Activated B cell treated with CpG ODN at 0.5 μM for 24 hours (primary cell): ENCODE results near the gene PRKG1. TPM values are rescaled to one million over a fixed set of nuclear protein-coding genes. Genes with fewer than 3 reads are reported as not detected.

ENCODE experiments used
- ATAC-seq: fragments of 200-7000 bp; cut with Tn5 transposase; one replicate; pipeline ENCODE4 v1.10.0; 2021; ENCODE audit warnings: low read depth, mild to moderate bottlenecking, moderate library complexity
- CTCF ChIA-PET: fragments of 350-600 bp; sonication (Branson Sonifier 250); formaldehyde crosslinking; loops from one replicate; lab custom pipeline; 2021; ENCODE audit warnings: antibody characterized with exemption; lab: Charles Lee
- POLR2A ChIA-PET: fragments of 350-600 bp; sonication (Branson Sonifier 250); formaldehyde crosslinking; loops from one replicate; lab custom pipeline; 2021; ENCODE audit warnings: antibody characterized with exemption; lab: Charles Lee
- DNase-seq: peaks from one replicate; pipeline ENCODE4 v3.0.0; 2022
- H3K27ac Mint-ChIP-seq: one replicate; pipeline ENCODE4 v1.8.0; 2020; ENCODE audit warnings: mixed read lengths
- H3K27me3 Mint-ChIP-seq: one replicate; pipeline ENCODE4 v1.8.0; 2021; ENCODE audit warnings: mixed read lengths
- H3K36me3 Mint-ChIP-seq: one replicate; pipeline ENCODE4 v1.8.0; 2021; ENCODE audit warnings: low read depth, mixed read lengths
- H3K4me1 Mint-ChIP-seq: one replicate; pipeline ENCODE4 v1.8.0; 2021; ENCODE audit warnings: mixed read lengths
- H3K4me3 Mint-ChIP-seq: one replicate; pipeline ENCODE4 v1.8.0; 2020; ENCODE audit warnings: mild to moderate bottlenecking, mixed read lengths
- H3K9me3 Mint-ChIP-seq: one replicate; pipeline ENCODE4 v1.8.0; 2020; ENCODE audit warnings: mixed read lengths
- intact Hi-C: fragments of 100-400 bp; cut with micrococcal nuclease; formaldehyde crosslinking; loops from one replicate; pipeline ENCODE4 v1.15.1; 2024
- total RNA-seq: library from RNA; stranded (reverse); gene quantifications from 2 replicates; pipeline ENCODE4 v1.2.3, GENCODE V29; 2022
- TF ChIP-seq, protein P1 (sequence below): fragments of 200-600 bp; IDR thresholded peaks from one replicate; pipeline ENCODE4 v1.8.0; 2022; ENCODE audit warnings: antibody characterized with exemption, mild to moderate bottlenecking

The PRKG1 gene
- total RNA-seq, 1 donor from 2014 or later, result not detected

DNA sequence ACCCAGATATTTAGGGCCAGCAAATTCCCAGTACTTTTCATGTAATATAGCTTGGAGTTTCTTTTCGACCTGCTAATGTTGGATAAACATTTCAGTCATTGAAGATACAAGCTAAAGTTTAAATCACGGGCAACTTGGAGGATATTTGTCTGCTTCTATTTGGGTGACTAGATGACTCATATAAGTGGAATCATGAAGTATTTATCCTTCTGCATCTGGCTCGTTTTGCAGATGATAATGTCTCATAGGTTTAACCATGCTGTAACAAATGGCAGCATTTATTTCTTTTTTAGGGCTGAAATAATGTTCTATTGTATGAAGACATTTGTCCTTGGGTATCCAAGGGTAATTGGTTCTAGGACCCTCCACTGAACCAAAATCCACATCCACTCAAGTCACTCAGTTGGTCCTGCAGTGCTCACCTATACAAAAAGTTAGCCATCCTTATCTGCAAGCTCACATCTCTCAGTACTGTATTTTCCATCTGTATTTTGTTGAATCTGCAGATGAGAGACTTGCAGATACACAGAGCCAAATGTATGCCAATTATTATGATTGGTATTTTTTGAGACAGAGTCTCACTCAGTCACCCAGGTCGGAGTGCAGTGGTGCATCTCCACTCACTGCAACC, 812.3 kb downstream of the PRKG1 start:
- Mint-ChIP-seq H3K9me3 (no peaks in the 10 kb centered on the region), H3K36me3 (no peaks in the 10 kb centered on the region), H3K4me1 (no peaks in the 10 kb centered on the region), H3K4me3 (no peak overlapping the region), H3K27ac (no peak overlapping the region), H3K27me3 (no peaks in the 10 kb centered on the region)
- intact Hi-C loops, result no loop called here
- ATAC-seq (no peak), DNase-seq (no peak)
- CTCF ChIA-PET, result no interaction called here
- POLR2A ChIA-PET, result no interaction called here
- TF ChIP-seq, protein P1, sequence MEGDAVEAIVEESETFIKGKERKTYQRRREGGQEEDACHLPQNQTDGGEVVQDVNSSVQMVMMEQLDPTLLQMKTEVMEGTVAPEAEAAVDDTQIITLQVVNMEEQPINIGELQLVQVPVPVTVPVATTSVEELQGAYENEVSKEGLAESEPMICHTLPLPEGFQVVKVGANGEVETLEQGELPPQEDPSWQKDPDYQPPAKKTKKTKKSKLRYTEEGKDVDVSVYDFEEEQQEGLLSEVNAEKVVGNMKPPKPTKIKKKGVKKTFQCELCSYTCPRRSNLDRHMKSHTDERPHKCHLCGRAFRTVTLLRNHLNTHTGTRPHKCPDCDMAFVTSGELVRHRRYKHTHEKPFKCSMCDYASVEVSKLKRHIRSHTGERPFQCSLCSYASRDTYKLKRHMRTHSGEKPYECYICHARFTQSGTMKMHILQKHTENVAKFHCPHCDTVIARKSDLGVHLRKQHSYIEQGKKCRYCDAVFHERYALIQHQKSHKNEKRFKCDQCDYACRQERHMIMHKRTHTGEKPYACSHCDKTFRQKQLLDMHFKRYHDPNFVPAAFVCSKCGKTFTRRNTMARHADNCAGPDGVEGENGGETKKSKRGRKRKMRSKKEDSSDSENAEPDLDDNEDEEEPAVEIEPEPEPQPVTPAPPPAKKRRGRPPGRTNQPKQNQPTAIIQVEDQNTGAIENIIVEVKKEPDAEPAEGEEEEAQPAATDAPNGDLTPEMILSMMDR, result no peak

DNA sequence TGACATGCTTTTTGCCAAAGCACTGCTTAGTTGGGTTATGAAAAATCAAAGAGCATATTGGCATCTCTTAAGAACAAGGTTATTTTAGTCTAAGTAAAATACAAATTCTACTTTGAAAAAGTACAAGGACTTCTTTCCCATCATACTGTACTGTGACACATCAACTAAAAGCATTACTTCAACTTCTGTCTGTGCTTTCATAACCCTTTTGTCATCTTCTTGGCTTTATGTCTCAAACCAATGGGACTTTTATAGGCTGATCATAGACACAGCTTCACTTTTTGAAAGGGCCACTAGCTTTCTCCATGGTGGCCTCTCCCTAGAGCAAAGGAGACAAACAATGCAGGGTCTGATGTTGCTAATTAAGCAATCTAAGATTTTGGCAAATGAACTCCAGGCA, 814.0 kb downstream of the PRKG1 start:
- no peak overlapping the region for H3K27ac Mint-ChIP-seq

DNA sequence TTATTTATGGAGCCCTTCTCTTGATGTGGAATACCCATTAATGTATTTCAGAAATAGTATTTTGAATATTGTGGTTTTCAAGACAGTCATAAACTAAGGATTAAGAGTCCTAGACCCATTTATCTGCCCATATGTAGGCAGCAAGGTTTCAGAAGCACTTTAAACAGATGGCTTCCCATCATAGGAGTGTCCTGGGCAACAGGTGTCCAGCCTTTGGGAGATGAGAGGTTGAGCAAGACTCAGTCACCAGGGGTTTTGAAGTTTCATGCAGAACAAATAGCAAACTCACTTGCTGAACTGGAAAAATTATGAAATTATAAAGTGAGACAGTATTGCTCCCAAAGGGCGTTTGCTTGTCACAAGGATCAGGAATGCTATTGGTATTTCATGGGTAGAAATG, 818.0 kb downstream of the PRKG1 start:
- H3K4me1 Mint-ChIP-seq, result no peaks in the 10 kb centered on the region
- DNase-seq (no peak), ATAC-seq (no peak)
- no peak overlapping the region for H3K27ac Mint-ChIP-seq
- ChIA-PET POLR2A (no interaction called here), CTCF (no interaction called here)
- no peak overlapping the region for H3K4me3 Mint-ChIP-seq
- intact Hi-C loops, result no loop called here
- H3K27me3 Mint-ChIP-seq, result no peaks in the 10 kb centered on the region
- H3K9me3 Mint-ChIP-seq, result no peaks in the 10 kb centered on the region
- no peaks in the 10 kb centered on the region for H3K36me3 Mint-ChIP-seq
- TF ChIP-seq, protein P1, result no peak

More for the DNA sequence above, 814.0 kb downstream of the PRKG1 start:
- intact Hi-C loops, result no loop called here
- H3K4me1 Mint-ChIP-seq, result no peaks in the 10 kb centered on the region
- TF ChIP-seq, protein P1, result no peak
- POLR2A ChIA-PET, result no interaction called here
- no peaks in the 10 kb centered on the region for H3K9me3 Mint-ChIP-seq
- no peaks in the 10 kb centered on the region for H3K36me3 Mint-ChIP-seq
- no peak overlapping the region for H3K4me3 Mint-ChIP-seq
- CTCF ChIA-PET, result no interaction called here
- DNase-seq (no peak), ATAC-seq (no peak)
- H3K27me3 Mint-ChIP-seq, result no peaks in the 10 kb centered on the region

- Mint-ChIP-seq H3K27ac (no peak overlapping the region), H3K4me1 (no peaks in the 10 kb centered on the region), H3K9me3 (no peaks in the 10 kb centered on the region), H3K4me3 (no peak overlapping the region), H3K36me3 (no peaks in the 10 kb centered on the region), H3K27me3 (no peaks in the 10 kb centered on the region)
- intact Hi-C loops, result no loop called here
- ChIA-PET POLR2A (no interaction called here), CTCF (no interaction called here)
- no peak for DNase-seq
- TF ChIP-seq, protein P1, result no peak
- ATAC-seq, result no peak
Measured at GRCh38 chr10:51892965-51893658, 818.8 kb downstream of the PRKG1 start.

DNA sequence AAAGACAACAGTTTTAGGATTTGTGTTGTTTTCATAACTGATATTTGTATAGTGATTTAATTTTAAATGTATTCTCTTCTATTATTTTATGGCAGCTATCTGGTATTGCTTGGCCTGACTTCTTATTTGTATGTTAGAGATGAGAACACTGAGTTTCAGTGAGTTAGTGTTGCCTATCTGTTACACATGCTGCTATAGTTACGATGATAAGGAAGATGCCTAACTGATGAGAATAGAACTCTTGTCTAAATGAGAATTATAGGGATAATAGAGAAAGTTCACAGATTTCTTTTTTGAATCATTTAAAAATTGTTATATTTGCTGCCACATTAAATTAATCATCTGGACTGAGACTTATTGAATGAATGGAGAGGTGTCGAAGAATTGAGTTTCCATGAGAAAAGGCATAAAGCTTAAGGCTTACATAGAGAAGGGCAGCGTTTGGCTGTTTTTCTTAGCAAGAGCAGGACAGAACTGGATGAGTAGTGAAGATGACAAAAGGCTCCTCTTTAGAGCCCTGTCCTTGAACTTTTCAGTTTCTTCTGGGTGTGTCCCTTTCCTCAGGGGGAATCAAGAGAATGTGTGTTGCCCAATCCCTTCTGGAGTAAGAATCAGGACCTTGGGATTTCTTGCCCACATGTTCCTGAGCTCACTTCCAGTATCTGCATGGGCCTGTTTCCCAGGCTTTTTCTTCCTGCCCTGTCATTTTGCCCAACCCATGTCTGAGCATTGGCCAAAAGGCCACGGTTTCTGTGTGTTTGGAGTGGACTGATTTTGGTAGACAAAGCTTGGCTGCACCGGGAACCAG, 820.7 kb downstream of the PRKG1 start:
- Mint-ChIP-seq H3K36me3 (no peaks in the 10 kb centered on the region), H3K27me3 (no peaks in the 10 kb centered on the region), H3K4me3 (no peak overlapping the region), H3K9me3 (no peaks in the 10 kb centered on the region), H3K27ac (no peak overlapping the region), H3K4me1 (no peaks in the 10 kb centered on the region)
- DNase-seq (no peak), ATAC-seq (no peak)
- ChIA-PET CTCF (no interaction called here), POLR2A (no interaction called here)
- intact Hi-C loops, result no loop called here
- TF ChIP-seq, protein P1, result no peak
